K562 (cell line): ENCODE data around the gene KMT2D. TPM values are rescaled to one million over a fixed set of nuclear protein-coding genes. Genes with fewer than 3 reads are reported as not detected.
A peak's percentile ranks its signal among the peaks of the same experiment; 100 is the strongest.

Experiments used
- AFF1 ChIP-seq, 2 experiments: fragments of 450-650 bp; IDR thresholded peaks; 2 replicates each; pipeline ENCODE4 v1.6.1; 2018; ENCODE audit warnings: mild to moderate bottlenecking in 2 of 2, low read depth in 1 of 2; ENCODE audit not compliant: partially characterized antibody in 2 of 2
- ATF7 ChIP-seq: fragments of 450-650 bp; IDR thresholded peaks from 2 replicates; pipeline ENCODE4 v1.7.1; 2014; ENCODE audit warnings: mild to moderate bottlenecking, moderate library complexity
- BCOR ChIP-seq: fragments of 450-650 bp; IDR thresholded peaks from 2 replicates; pipeline ENCODE4 v1.6.1; 2016
- CBFA2T2 ChIP-seq: fragments of 450-650 bp; conservative IDR thresholded peaks from 2 replicates; pipeline ENCODE4 v1.6.1; 2017; ENCODE audit warnings: mild to moderate bottlenecking
- CC2D1A ChIP-seq: fragments of 450-650 bp; IDR thresholded peaks from 2 replicates; pipeline ENCODE4 v1.6.1; 2017; ENCODE audit warnings: mild to moderate bottlenecking
- CTCF ChIP-seq, 3 experiments: IDR thresholded peaks in 2 of 3; conservative IDR thresholded peaks in 1 of 3; 2 replicates each; pipeline ENCODE4 v1.5.1; 2011 to 2012; ENCODE audit warnings: low read length in 3 of 3, mild to moderate bottlenecking in 3 of 3, control low read depth in 2 of 3, improper control_type of control experiment in 1 of 3, inconsistent platforms in 1 of 3, low read depth in 1 of 3, mixed read lengths in 1 of 3, moderate library complexity in 1 of 3; ENCODE audit not compliant: insufficient read depth in 2 of 3
- FOXA3 ChIP-seq, 2 experiments: fragments of 450-650 bp in 1 of 2; sonication (generic) in 1 of 2; formaldehyde crosslinking; IDR thresholded peaks in 1 of 2; conservative IDR thresholded peaks in 1 of 2; 2 replicates each; pipeline versions ENCODE4 v1.4.0 to v1.8.0; 2020 to 2022; ENCODE audit warnings: mild to moderate bottlenecking in 2 of 2, missing genetic modification reagents in 1 of 2
- HDAC2 ChIP-seq: fragments of 450-650 bp; IDR thresholded peaks from 2 replicates; pipeline ENCODE4 v1.6.1; 2016; ENCODE audit warnings: mild to moderate bottlenecking
- HNRNPK ChIP-seq: fragments of 200-400 bp; formaldehyde crosslinking; IDR thresholded peaks from one replicate; pipeline ENCODE4 v1.6.1; 2018; ENCODE audit warnings: mild to moderate bottlenecking, low read depth, low read length; ENCODE audit not compliant: poor library complexity, severe bottlenecking
- MNT ChIP-seq, 2 experiments: fragments of 450-650 bp; conservative IDR thresholded peaks; 2 replicates each; pipeline ENCODE4 v1.6.1; 2017; ENCODE audit warnings: mild to moderate bottlenecking in 2 of 2, moderate library complexity in 2 of 2
- NFYB ChIP-seq: IDR thresholded peaks from 2 replicates; pipeline ENCODE4 v1.6.1; 2011; ENCODE audit warnings: mild to moderate bottlenecking, moderate library complexity; ENCODE audit not compliant: insufficient read length; ENCODE audit errors: extremely low read depth
- PREB ChIP-seq: sonication (generic); formaldehyde crosslinking; IDR thresholded peaks from 2 replicates; pipeline ENCODE4 v1.8.1; 2023; ENCODE audit warnings: mild to moderate bottlenecking, missing genetic modification reagents
- RBM14 ChIP-seq: fragments of 200-400 bp; formaldehyde crosslinking; IDR thresholded peaks from 2 replicates; pipeline ENCODE4 v1.6.1; 2018; ENCODE audit warnings: low read depth, mild to moderate bottlenecking, low read length, moderate library complexity, borderline replicate concordance; ENCODE audit not compliant: insufficient read depth
- SNAPC5 ChIP-seq: fragments of 250-450 bp; sonication (Bioruptor Pico); IDR thresholded peaks from 2 replicates; pipeline ENCODE4 v1.8.0; 2021; ENCODE audit warnings: moderate library complexity, mild to moderate bottlenecking, inconsistent platforms
- TAL1 ChIP-seq: fragments of 450-650 bp; IDR thresholded peaks from 2 replicates; pipeline ENCODE4 v1.6.1; 2016; ENCODE audit warnings: mild to moderate bottlenecking
- ZNF586 ChIP-seq: fragments of 450-650 bp; formaldehyde crosslinking; conservative IDR thresholded peaks from 2 replicates; pipeline ENCODE4 v1.4.0; 2020; ENCODE audit warnings: mild to moderate bottlenecking, moderate library complexity
- polyA plus RNA-seq, 8 experiments: library from polyadenylated mRNA; depleted of rRNA in 4 of 8; stranded (reverse) in 5 of 8; unstranded in 3 of 8; fragments of >200 nt; fragmentation: Nextera tagmentation in 2 of 8; fragmentation: Illumina TruSeq in 1 of 8; extraction: Ambion mirVana in 2 of 8; extraction: Trizol in 1 of 8; gene quantifications; 2 replicates each; pipeline versions ENCODE4 v1.2.1 to v1.2.3, GENCODE V29; 2011 to 2014; ENCODE audit warnings: inconsistent platforms in 1 of 8, missing spikeins in 1 of 8
- total RNA-seq, 7 experiments: library from RNA; depleted of rRNA in 6 of 7; stranded (reverse); fragments of >200 nt in 6 of 7; fragmentation: Illumina TruSeq in 2 of 7; extraction: Trizol in 2 of 7; gene quantifications; 2 replicates each; pipeline versions ENCODE4 v1.2.1 to v1.2.3, GENCODE V29; 2011 to 2021; ENCODE audit warnings: low replicate concordance in 1 of 7

Gene KMT2D
- total and polyA plus RNA-seq, 9 of the 15 experiments (the other 6 are each of a cell fraction or from before 2014, with no cell fraction given): 0.22 to 93.7 (median 13.7) TPM

GRCh38 chr12:49069507-49070346 is 9.1 kb upstream of the KMT2D start, which contains the start of gene RHEBL1 (continued):
- TF ChIP-seq BCOR: peak; percentile 66; the same call in 1 of the 2 replicates
- TF ChIP-seq HDAC2: peak; percentile 97
- no peak for TF ChIP-seq TAL1
- TF ChIP-seq NFYB: peak; percentile 42
- no peak for TF ChIP-seq FOXA3 (CRISPR knock-in tag; conservative IDR thresholded peaks at IDR 0.05 in 1 of 2, IDR thresholded peaks at IDR 0.05 in 1 of 2)
- TF ChIP-seq SNAPC5: no peak
- TF ChIP-seq MNT (conservative IDR thresholded peaks at IDR 0.05): peak; percentile 99
- TF ChIP-seq CBFA2T2: peak; percentile 76
- TF ChIP-seq HNRNPK: no peak
- TF ChIP-seq PREB (CRISPR knock-in tag): no peak
- TF ChIP-seq ATF7: peak; percentile 88
- no peak for TF ChIP-seq RBM14
- no peak for TF ChIP-seq ZNF586 (CRISPR knock-in tag)
- peak; percentile 43 to 58 (median 57) for TF ChIP-seq CTCF (IDR thresholded peaks at IDR 0.05 in 2 of 3, conservative IDR thresholded peaks at IDR 0.05 in 1 of 3; ENCODE audit: insufficient read depth in 2 of 3, low read depth in 1 of 3, low read length in 3 of 3)
- TF ChIP-seq AFF1 (IDR thresholded peaks at IDR 0.05; ENCODE audit: low read depth in 1 of 2, partially characterized antibody in 2 of 2): peak in 1 of 2 experiments; percentile 19
- 0 out of 2 replicates have a peak, but pooled peaks have one; percentile 25 for TF ChIP-seq CC2D1A
